ENCODE data around the gene NUAK1.

GRCh38 chr12:106140223-106140986 lies 1.7 kb upstream of the NUAK1 start:
- TF ChIP-seq CTCF (conservative IDR thresholded peaks at IDR 0.05 in 1 of 2, IDR thresholded peaks at IDR 0.05 in 1 of 2; ENCODE audit: low read depth in 1 of 2, low read length in 2 of 2) (no peak), EZH2 (IDR thresholded peaks at IDR 0.05; ENCODE audit: low read length, missing control alignments) (no peak)
